ENCODE measurements around the gene TOB2. TPM values are rescaled to one million over a fixed set of nuclear protein-coding genes. Genes with fewer than 3 reads are reported as not detected.

TOB2 gene
- total RNA-seq, 1 donor from 2014 or later: 47.4 TPM

- Mint-ChIP-seq H3K36me3 (no peaks in the 10 kb centered on the region), H3K4me1 (ENCODE audit: unreplicated experiment) (peaks cover 20% of the 10 kb centered on the region), H3K27ac (peak overlapping the region; percentile 3), H3K27me3 (no peaks in the 10 kb centered on the region), H3K9me3 (no peaks in the 10 kb centered on the region), H3K4me3 (no peak overlapping the region)
- TF ChIP-seq CTCF (conservative IDR thresholded peaks at IDR 0.05): no peak
- no peak for DNase-seq (ENCODE audit: extremely low spot score, unreplicated experiment)
These were observed 33.8 kb upstream of the TOB2 start for GRCh38 chr22:41480397-41480735.

- Mint-ChIP-seq H3K36me3 (no peaks in the 10 kb centered on the region), H3K4me1 (ENCODE audit: unreplicated experiment) (peaks cover 20% of the 10 kb centered on the region), H3K27ac (peak overlapping the region; percentile 55), H3K4me3 (no peak overlapping the region), H3K27me3 (no peaks in the 10 kb centered on the region), H3K9me3 (no peaks in the 10 kb centered on the region)
- TF ChIP-seq CTCF (conservative IDR thresholded peaks at IDR 0.05): peak; percentile 44
- no peak for DNase-seq (ENCODE audit: extremely low spot score, unreplicated experiment)
These were observed 33.2 kb upstream of the TOB2 start for GRCh38 chr22:41479671-41480396.

DNA sequence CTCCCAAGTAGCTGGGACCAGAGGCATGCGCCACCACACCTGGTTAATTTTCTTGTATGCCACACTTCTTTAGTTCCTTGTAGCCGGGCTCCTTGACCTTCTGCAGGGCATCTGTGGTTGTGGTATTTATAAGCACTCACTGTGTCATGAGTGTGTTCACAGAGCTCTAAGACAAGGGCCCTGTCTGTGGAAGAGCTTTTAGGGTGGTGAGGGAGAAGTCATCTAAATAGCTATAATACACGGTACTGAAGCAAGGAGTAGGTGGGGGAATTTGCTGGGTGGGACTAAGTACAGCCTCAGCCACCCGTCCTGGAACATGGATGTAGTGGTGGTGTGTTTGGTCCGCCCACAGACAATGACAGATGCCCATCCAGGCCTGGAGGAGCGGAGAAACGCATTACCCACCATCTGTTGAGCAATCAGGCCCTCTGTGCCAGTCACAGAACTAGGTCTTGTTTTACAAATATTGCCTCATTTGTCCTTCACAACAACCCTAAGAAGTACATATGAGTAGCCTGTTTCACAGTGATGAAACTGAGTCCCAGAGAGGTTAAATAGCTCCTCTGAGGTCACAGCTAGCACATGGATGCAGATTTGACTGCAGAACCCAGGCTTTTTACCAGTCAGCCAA is 32.4 kb upstream of the TOB2 start:
- H3K27ac Mint-ChIP-seq: peak overlapping the region; percentile 55

GRCh38 chr22:41478473-41478872 is 31.9 kb upstream of the TOB2 start:
- Mint-ChIP-seq H3K4me1 (ENCODE audit: unreplicated experiment) (peaks cover 25% of the 10 kb centered on the region), H3K9me3 (no peaks in the 10 kb centered on the region), H3K27me3 (no peaks in the 10 kb centered on the region), H3K27ac (no peak overlapping the region), H3K36me3 (peaks cover 6% of the 10 kb centered on the region), H3K4me3 (no peak overlapping the region)
- TF ChIP-seq CTCF (conservative IDR thresholded peaks at IDR 0.05): no peak
- no peak for DNase-seq (ENCODE audit: extremely low spot score, unreplicated experiment)

More for the DNA sequence above, 32.4 kb upstream of the TOB2 start:
- no peaks in the 10 kb centered on the region for H3K27me3 Mint-ChIP-seq
- peaks cover under 1% of the 10 kb centered on the region for H3K36me3 Mint-ChIP-seq
- no peak for TF ChIP-seq CTCF (conservative IDR thresholded peaks at IDR 0.05)
- H3K4me1 Mint-ChIP-seq (ENCODE audit: unreplicated experiment): peaks cover 21% of the 10 kb centered on the region
- no peak overlapping the region for H3K4me3 Mint-ChIP-seq
- DNase-seq (ENCODE audit: extremely low spot score, unreplicated experiment): no peak
- no peaks in the 10 kb centered on the region for H3K9me3 Mint-ChIP-seq

- TF ChIP-seq CTCF (conservative IDR thresholded peaks at IDR 0.05): no peak
- no peak overlapping the region for H3K4me3 Mint-ChIP-seq
- H3K27ac Mint-ChIP-seq: no peak overlapping the region
- no peak for DNase-seq (ENCODE audit: extremely low spot score, unreplicated experiment)
- peaks cover 24% of the 10 kb centered on the region for H3K4me1 Mint-ChIP-seq (ENCODE audit: unreplicated experiment)
- H3K9me3 Mint-ChIP-seq: no peaks in the 10 kb centered on the region
- no peaks in the 10 kb centered on the region for H3K27me3 Mint-ChIP-seq
- H3K36me3 Mint-ChIP-seq: peaks cover 13% of the 10 kb centered on the region
These were observed 28.4 kb upstream of the TOB2 start for GRCh38 chr22:41474872-41475451.

Measured in type B pancreatic cell (in vitro differentiated cells).